ENCODE results near the gene SPRY4.
"Not testable (repeated sequence)": the region's sequence is repeated elsewhere in the genome, so short reads cannot be mapped to it uniquely, and the experiment has no call there.

Gene SPRY4

DNA sequence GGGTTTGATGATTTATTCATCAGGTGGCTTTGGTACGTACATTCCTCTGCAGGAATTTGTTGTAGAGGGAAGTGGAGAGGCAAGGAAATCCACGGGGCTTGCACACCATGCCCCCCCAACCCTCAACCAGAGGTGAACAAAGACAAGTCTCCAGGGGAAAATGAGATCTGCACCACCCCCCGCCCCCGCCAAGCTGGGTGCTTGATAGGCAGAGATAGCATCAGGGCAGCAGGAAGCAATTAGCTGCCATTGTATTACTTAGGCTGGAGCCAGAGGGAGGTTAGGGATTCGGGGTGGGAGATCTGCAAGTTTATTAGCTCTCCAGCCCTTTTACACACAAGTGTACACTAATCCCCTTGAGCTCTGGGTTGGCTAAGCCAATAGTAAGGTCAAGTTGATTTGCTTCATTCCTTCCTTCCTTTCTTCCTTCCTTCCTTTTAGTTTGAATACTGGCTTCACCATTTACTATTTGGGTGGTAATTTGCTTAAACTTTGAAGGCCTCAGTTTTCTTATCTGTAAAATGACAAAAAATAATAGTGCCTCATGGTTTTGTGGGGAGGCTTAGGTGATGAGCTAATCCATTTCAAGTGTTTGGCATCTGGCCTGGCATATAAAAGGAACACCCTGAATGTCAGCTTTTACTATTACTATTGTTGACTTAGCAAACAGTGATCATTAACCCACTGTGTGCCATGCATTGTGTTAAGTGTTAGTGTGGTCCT is 34.1 kb downstream of the SPRY4 start:
- no peak for DNase-seq

DNA sequence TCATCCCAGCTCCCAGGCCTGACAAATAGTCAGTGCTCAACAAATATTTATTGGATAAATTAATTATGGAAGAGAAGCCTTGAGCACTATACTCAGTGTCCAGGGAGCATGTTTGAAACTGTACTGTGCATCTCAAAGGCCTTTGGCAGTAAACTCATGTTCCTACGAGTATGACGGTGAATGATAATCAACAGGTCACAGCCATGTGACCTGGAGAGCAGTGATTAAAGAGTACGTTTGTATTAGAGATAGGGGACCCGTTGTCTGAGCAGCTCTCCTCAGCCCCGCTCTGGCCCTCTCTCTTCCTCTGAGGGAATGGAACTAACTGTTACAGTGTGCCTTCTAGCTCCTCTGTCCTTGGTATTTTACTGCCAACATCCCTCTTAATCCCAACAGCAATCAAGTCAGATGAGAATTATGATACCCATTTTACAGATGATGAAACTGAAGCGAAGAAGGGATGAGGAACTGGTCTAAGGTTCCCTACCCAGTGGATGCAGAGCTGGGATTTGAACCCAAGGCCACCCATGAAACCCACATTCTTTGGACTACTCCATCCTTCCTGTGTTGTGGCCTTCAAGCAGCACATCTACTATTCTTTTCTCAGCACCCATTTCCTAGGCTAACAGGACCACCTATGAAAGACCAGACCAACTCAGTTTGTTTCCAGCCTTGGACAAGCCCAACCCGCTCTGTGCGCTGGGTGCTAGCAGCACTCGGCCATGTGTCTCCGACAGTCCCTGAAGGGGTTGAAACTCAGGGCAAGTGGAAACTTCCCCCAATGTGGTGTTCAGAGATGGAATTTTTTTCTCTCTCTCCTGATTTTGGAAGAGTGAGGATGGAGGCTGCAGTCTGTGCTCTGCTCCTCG is 34.9 kb downstream of the SPRY4 start:
- DNase-seq = no peak

DNA sequence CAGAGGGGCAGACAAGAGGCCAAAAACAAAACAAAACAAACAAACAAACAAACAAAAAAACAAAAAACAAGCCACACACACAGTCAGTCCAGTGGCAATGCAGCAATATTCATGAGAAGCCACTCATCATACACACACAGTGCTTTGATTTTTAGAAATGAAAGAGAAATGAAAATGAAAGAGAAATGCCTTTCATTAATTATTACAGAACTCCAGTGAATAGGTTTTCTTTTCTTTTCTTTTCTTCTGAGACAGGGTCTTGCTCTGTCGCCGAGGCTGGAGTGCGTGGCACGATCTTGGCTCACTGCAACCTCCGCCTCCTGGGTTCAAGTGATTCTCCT is 36.9 kb downstream of the SPRY4 start:
- DNase-seq = no peak

DNA sequence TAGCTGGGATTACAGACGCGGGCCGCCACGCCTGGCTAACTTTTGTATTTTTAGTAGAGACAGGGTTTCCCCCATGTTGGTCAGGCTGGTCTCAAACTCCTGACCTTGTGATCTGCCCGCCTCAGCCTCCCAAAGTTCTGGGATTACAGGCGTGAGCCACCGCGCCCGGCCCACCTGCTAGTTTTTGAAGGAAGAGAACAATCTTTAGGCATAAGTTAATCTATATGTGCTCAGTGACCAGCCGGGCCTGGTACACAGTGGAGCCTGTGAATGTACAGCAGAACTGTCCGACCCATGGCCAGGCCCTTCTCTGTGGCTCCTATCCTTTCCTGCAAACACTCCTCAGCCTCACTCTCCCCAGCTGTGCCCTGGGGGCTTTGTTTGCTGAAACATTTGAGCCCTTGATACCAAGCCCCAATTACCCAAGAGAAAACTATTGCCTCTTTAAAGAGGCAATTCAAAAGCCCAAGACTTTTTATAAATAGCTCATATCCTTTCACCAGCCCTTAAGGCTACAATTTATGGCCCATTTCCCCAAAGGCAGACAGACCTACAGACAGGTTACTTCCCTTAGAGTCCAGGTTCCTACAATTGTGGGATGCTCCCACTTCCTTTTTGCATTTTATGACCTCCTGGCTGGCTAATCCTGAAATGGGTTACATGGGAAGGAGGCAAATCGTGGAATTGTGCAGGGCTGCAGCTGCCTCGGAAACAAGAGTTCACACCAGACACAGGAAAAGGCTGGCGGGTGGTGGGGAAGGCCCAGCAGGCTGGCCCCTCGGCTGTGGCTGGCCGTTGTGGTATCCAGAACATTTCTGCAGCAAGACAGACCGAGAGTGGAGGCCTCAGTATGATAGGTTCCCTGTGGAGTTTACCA is 37.5 kb downstream of the SPRY4 start:
- no peak for DNase-seq

DNA sequence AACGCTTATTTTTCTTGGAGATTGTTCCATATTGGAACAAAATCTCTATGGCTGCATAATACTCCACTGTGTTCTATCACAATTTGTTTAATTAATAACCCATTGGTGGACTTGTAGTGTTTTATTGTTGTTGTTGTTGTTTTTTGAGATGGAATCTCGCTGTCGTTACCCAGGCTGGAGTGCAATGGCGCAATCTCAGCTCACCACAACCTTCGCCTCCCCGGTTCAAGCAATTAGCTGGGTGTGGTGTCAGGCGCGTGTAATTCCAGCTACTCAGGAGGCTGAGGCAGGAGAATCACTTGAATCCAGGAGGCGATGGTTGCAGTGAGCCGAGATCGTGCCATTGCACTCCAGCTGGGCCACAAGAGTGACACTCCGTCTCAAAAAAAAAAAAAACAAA is 38.7 kb downstream of the SPRY4 start:
- DNase-seq = no peak

DNA sequence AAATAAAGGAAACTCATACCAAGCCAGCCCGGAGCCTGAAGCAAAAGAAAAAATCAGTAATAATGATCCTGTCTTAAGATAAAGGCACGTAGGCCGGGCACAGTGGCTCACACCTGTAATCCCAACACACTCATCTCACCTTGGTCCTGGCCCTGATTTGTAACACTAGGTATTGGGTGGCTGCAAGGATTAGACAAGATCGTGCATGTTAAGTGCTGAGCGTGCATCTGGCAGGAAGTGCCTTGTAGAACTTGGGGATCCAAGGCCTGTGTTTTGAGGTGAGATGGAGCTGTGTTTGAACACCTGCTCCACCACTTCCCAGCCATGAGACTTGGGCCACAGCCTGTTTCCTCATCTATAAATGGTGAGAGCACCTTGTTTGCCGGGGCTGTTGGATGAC is 41.5 kb downstream of the SPRY4 start:
- DNase-seq = no peak

DNA sequence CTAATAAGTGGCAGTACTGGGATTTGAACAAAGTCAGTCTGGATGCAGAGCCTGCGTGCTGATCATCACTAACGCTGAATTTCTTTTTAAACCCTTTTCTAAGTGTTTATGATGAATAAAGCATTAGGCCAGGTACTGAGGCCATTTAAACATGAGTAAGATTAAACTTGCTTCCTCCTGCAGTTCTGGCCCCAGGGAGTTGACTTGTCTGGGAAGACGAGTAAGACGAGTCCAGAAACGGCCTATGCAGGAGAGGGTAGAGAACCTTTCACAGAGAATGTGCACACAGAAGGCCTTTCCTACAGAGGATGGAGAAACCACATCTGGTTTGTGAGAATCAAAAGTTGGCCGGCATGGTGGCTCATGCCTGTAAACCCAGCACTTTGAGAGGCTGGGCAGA is 42.9 kb downstream of the SPRY4 start:
- no peak for DNase-seq

DNA sequence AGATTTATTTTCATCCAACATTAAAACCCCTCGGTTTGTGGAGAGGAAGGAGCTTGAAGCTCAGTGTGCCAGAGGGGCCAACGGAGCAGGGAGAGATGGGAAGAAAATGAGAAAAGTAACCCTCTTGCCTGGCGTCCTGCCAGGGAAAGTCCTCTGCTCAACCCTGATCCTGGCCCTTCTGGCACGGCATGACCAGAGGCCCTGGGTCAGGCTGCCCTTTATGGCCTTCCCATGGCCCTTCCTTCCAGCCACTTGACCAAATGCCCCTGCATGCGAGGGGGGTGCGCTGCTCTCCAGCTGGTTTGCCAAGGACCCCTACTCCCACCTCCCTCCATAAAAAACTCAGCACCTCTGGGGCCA is 43.8 kb downstream of the SPRY4 start:
- DNase-seq = no peak

DNA sequence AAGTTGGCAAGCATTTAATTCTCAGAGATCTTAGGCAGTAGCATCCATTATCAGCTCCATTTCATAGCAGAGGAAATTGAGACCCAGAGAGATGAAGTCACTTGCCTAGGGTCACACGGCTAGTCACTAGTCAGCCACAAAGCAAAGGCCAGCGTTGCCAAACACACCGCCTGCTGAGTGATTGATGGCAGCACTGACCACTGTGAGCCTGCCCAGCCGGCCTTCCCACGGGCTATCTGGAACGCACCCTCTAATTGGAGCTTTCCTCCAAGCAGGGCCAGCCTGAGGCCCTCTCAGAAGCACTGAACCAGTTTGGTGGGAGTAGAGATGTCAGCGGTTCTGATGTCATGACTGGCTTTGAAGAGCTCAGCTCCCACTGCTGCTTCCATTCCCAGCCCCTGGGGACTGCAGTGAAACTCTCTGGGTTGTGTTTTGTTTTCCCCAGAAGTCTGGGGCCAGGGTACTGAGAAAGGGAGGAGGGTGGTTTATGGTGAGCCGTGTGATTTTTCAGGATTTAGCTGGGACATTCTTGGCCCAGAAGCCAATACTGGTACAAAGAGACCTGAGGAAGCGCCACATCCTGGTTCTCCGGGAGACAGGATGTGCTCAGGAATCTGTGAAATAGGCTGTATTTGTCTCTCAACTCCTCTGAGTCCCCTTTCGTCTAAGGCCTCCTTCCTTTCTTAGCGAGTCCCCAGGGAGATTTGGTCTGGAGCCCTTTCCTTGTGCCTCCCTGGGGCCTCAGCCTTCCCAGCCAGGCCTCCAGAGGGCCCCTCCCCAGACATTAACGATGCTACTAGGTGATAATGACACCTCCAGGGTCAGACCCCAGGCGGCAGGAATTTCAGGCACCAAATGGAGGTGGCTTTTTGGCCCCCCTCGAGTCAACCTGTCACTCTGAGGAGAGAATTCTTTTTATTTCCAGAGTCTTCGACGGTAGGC is 44.5 kb downstream of the SPRY4 start:
- DNase-seq = no peak

DNA sequence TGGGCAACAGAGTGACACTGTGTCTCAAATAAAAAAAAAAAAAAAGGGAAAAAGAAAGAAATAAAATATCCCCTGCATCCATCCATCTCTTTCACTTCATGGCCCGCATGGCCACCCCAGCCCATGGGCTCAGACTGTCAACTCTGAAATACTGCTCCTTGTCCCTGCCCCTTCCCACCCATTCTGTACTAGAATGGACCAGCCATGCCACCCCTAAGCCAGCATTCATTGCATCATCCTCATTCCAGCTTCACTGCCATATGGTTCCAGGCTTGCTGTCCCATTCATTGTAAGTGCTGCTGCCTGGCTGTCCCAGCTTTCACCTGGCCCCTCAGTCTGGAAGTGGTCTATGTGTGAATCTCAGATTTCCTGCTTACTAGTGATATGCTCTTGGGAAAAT is 46.2 kb downstream of the SPRY4 start:
- no peak for DNase-seq

DNA sequence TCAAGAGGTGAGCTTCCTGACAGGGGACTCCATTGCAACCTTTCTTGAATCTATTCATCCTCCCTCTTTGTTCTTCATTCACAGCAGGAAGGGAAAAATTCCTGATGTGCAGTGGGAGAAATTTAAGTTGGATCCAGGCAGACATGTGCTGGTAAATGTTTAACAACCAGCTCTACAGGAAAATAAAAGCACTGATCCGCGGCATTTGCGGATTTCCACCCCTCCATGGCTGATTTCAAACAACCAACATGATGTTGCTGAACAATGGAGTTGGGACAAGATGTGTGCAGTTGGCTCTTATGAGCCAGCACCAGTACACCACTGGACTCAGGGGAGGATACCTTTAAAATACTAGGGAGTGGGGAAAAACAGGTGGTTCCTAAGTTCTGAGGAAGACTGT is 47.0 kb downstream of the SPRY4 start:
- no peak for DNase-seq

DNA sequence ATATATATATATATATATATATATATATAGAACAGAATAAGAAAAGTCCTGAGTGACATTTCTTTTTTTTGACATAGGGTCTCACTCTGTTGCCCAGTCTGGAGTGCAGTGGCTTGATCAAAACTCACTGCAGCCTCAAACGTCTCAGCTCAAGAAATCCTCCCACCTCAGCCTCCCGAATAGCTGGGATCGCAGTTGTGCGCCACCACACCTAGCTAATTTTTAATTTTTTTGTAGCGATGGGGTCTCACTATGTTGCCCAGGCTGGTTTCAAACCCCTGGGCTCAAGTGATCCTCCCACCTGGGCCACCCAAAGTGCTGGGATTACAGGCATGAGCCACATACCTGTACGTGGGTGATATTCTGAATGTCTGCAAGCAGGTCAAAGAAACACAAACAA is 48.3 kb downstream of the SPRY4 start:
- no peak for DNase-seq

DNA sequence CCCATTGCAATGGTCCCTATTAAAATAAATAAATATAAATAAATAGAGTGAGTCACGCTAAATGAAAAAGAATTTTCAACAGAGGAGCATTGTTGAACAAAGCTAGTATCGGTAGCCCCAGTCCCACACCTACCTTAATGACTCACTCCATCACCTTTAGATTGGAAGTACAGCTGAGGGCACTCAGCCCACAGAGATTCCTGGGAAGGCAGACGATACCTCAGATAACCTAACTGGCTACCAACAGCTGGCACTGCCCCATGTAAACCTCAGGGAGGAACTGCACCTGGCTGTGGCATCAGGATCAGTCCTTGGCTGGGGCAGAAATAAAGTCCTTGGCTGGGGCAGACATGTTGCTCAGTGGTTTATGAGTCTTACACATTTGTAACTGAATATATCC is 49.3 kb downstream of the SPRY4 start:
- DNase-seq = no peak

DNA sequence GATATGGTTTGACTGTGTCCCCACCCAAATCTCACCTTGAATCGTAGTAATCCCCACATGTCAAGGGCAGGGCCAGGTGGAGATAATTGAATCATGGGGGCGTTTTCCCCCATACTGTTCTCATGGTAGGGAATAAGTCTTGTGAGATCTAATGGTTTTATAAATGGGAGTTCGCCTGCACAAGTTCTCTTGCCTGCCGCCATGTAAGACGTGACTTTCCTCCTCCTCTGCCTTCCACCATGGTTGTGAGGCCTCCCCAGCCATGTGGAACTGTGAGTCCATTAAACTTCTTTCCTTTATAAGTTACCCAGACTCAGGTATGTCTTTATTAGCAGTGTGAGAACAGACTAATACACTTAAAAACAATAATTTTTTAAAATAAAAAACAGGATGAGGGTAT is 52.2 kb downstream of the SPRY4 start:
- not testable (repeated sequence) for DNase-seq

DNA sequence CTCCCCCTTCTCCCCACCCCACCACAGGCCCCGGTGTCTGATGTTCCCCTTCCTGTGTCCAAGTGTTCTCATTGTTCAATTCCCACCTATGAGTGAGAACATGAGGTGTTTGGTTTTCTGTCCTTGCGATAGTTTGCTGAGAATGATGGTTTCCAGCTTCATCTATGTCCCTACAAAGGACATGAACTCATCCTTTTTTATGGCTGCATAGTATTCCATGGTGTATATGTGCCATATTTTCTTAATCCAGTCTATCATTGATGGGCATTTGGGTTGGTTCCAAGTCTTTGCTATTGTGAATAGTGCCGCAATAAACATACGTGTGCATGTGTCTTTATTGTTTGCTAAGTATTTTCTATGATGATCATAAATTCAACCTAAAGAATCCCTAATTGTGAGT is 60.7 kb downstream of the SPRY4 start:
- not testable (repeated sequence) for DNase-seq

DNA sequence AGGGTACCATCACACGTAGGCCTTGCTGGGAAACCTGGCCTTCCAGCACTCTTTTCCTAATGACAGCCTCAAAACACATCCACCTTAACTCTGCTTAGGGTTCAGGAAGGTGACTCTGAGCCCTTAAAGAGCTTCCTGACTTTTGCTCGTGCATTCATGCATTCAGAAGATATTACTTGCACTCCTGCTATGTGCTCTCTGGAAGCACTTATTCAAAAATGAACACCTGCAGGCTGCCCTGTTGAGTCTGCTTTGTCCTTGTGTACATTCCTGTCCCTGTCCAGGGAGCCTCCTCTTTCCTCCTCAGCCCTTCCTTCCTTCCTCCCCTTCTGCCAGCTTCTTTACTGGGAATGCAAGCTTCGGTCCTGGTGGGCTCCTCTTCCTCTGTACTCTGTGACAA is 61.5 kb downstream of the SPRY4 start:
- no peak for DNase-seq

DNA sequence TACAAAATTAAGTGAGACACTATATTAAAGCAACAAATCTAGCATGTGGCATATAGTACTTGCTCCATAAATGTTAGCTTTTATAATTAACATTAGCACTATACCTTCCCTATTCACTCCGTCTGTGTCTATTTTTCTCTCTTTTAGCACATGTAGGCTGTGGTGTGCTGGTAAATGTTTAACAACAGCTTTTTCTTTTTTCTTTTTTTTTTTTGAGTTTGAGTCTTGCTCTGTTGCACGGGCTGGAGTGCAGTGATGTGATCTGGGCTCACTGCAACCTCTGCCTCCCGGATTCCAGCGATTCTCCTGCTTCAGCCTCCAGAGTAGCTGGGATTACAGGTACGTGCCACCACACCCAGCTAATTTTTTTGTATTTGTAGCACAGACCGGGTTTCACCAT is 62.1 kb downstream of the SPRY4 start:
- no peak for DNase-seq

Data from NCI-H2081 treated with DMSO at 0.1 percent for 48 hours (cell line).